GM21825 (cell line): ENCODE measurements around the gene THEMIS.
"Not testable (repeated sequence)": the region's sequence is repeated elsewhere in the genome, so short reads cannot be mapped to it uniquely, and the experiment has no call there.

Experiments
- ATAC-seq: cut with Tn5 transposase; IDR thresholded peaks from one replicate; pipeline ENCODE4 v1.9.1; 2021; ENCODE audit warnings: mild to moderate bottlenecking, moderate library complexity; ENCODE audit not compliant: unreplicated experiment

The THEMIS gene

GRCh38 chr6:127900935-127901334 lies at the start of gene THEMIS:
THEMIS (minus strand) TSS chr6:127901058; CDS start chr6:127900932, 126 bp downstream.
- ATAC-seq = no peak

GRCh38 chr6:127949251-127949650 lies 48.4 kb upstream of the THEMIS start:
- ATAC-seq = no peak

GRCh38 chr6:127946388-127946787 lies 45.5 kb upstream of the THEMIS start:
- no peak for ATAC-seq

- ATAC-seq = no peak
These were observed 44.7 kb upstream of the THEMIS start for GRCh38 chr6:127945434-127946097.

- no peak for ATAC-seq
These were observed 40.4 kb upstream of the THEMIS start for GRCh38 chr6:127941228-127941627.

- ATAC-seq = no peak
These were observed 38.7 kb upstream of the THEMIS start for GRCh38 chr6:127939442-127940066.

- ATAC-seq = no peak
These were observed 37.8 kb upstream of the THEMIS start for GRCh38 chr6:127938701-127939100.

- ATAC-seq = no peak
These were observed 36.9 kb upstream of the THEMIS start for GRCh38 chr6:127937747-127938146.

- no peak for ATAC-seq
These were observed 36.2 kb upstream of the THEMIS start for GRCh38 chr6:127937102-127937501.

GRCh38 chr6:127934956-127935355 lies 34.1 kb upstream of the THEMIS start:
- no peak for ATAC-seq

GRCh38 chr6:127933852-127934840 lies 33.3 kb upstream of the THEMIS start:
- ATAC-seq = no peak

GRCh38 chr6:127933137-127933536 lies 32.3 kb upstream of the THEMIS start:
- ATAC-seq = no peak

GRCh38 chr6:127932708-127933107 lies 31.9 kb upstream of the THEMIS start:
- no peak for ATAC-seq

- not testable (repeated sequence) for ATAC-seq
These were observed 25.6 kb upstream of the THEMIS start for GRCh38 chr6:127926441-127926840.

GRCh38 chr6:127924440-127924839 lies 23.6 kb upstream of the THEMIS start:
- ATAC-seq = no peak

- no peak for ATAC-seq
These were observed 23.2 kb upstream of the THEMIS start for GRCh38 chr6:127924031-127924430.

- no peak for ATAC-seq
These were observed 22.3 kb upstream of the THEMIS start for GRCh38 chr6:127923135-127923534.

GRCh38 chr6:127921982-127922381 lies 21.1 kb upstream of the THEMIS start:
- ATAC-seq = no peak

- ATAC-seq = no peak
These were observed 19.9 kb upstream of the THEMIS start for GRCh38 chr6:127920804-127921203.

GRCh38 chr6:127918506-127919427 lies 17.9 kb upstream of the THEMIS start:
- no peak for ATAC-seq
